A673 (cell line): ENCODE data around the gene LPCAT2.

Source experiments
- EZH2 ChIP-seq: fragments of 200-600 bp; sonication (generic); IDR thresholded peaks from 2 replicates; pipeline ENCODE4 v1.6.1; 2017; ENCODE audit warnings: borderline replicate concordance, low read depth, mild to moderate bottlenecking, mixed read lengths, antibody characterized with exemption, low read length; ENCODE audit not compliant: poor library complexity, severe bottlenecking
- TF ChIP-seq, protein P1 (sequence below): fragments of 300-800, 200-600 bp; sonication (generic); conservative IDR thresholded peaks from 2 replicates; pipeline ENCODE4 v1.5.1; 2017; ENCODE audit warnings: low read depth, mild to moderate bottlenecking, antibody characterized with exemption, low read length, moderate library complexity, mixed read lengths

DNA sequence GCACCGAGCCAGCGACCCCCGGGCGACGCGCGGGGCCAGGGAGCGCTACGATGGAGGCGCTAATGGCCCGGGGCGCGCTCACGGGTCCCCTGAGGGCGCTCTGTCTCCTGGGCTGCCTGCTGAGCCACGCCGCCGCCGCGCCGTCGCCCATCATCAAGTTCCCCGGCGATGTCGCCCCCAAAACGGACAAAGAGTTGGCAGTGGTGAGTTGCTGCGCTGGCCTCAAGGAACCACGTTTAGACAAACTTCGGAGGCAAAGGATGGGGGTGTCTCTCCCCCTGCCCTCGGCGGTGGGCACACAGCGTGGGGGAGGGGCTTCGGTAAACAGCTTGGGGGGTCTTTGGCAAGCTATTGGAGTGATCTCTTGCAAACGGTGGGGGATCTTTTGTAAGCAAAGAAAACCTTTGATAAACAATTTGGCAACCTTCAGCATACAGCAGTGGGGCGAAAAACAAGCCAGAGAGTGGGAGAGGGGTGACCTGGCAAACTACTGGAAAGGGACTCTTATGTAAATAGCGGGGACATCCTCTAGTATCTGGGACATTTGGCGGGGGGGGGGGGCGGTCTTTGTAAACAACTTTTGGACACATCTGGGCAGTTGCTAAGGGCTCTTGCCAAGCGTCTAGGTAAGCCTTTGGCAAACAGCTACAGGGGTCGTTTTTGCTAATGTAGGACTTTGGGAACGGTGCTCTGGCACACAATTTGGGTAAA is 29.3 kb upstream of the LPCAT2 start:
- TF ChIP-seq, protein P1, sequence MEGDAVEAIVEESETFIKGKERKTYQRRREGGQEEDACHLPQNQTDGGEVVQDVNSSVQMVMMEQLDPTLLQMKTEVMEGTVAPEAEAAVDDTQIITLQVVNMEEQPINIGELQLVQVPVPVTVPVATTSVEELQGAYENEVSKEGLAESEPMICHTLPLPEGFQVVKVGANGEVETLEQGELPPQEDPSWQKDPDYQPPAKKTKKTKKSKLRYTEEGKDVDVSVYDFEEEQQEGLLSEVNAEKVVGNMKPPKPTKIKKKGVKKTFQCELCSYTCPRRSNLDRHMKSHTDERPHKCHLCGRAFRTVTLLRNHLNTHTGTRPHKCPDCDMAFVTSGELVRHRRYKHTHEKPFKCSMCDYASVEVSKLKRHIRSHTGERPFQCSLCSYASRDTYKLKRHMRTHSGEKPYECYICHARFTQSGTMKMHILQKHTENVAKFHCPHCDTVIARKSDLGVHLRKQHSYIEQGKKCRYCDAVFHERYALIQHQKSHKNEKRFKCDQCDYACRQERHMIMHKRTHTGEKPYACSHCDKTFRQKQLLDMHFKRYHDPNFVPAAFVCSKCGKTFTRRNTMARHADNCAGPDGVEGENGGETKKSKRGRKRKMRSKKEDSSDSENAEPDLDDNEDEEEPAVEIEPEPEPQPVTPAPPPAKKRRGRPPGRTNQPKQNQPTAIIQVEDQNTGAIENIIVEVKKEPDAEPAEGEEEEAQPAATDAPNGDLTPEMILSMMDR = no peak
- no peak for TF ChIP-seq EZH2
